Gastrocnemius medialis (tissue), 4 donors: Measurements from ENCODE around the gene CLIC2.
"Not testable (repeated sequence)": the region's sequence is repeated elsewhere in the genome, so short reads cannot be mapped to it uniquely, and the experiment has no call there.

ENCODE experiments used
- CTCF ChIP-seq, 5 experiments: fragments of 450-650 bp in 3 of 5; fragments of 200-600 bp in 2 of 5; sonication (generic) in 2 of 5; IDR thresholded peaks in 4 of 5; conservative IDR thresholded peaks in 1 of 5; 1 replicate in 4 of 5; 2 replicates in 1 of 5; pipeline ENCODE4 v1.5.1; 2016 to 2019; ENCODE audit warnings: antibody characterized with exemption in 5 of 5, mild to moderate bottlenecking in 3 of 5, moderate library complexity in 3 of 5
- POLR2A ChIP-seq, 2 donors: fragments of 450-650 bp; IDR thresholded peaks; one replicate each; pipeline ENCODE4 v1.6.1; 2017; ENCODE audit warnings: antibody characterized with exemption in 2 of 2, mild to moderate bottlenecking in 2 of 2, moderate library complexity in 2 of 2

- not testable (repeated sequence) for TF ChIP-seq CTCF (IDR thresholded peaks at IDR 0.05 in 4 of 5, conservative IDR thresholded peaks at IDR 0.05 in 1 of 5); POLR2A (IDR thresholded peaks at IDR 0.05)
These were observed 47.6 kb upstream of the CLIC2 start, which contains the start of gene F8A2 for GRCh38 chrX:155381843-155382528.
